Subcutaneous adipose tissue (tissue), 4 donors: ENCODE data around the gene NUDT19. TPM values are rescaled to one million over a fixed set of nuclear protein-coding genes. Genes with fewer than 3 reads are reported as not detected.

Experiments used
- total RNA-seq, 4 donors: library from RNA; depleted of rRNA; stranded (reverse); fragments of >200 nt; gene quantifications; one replicate each; pipeline ENCODE4 v1.1.0, GENCODE V29; 2016
- TF ChIP-seq, protein P1 (sequence below): fragments of 450-650 bp; IDR thresholded peaks from one replicate; pipeline ENCODE4 v1.5.1; 2016; ENCODE audit warnings: low read depth, mild to moderate bottlenecking, control low read depth, antibody characterized with exemption, moderate library complexity

Gene NUDT19
- total RNA-seq, 4 donors from 2014 or later: 4.4 to 10.4 (median 9.4) TPM

DNA sequence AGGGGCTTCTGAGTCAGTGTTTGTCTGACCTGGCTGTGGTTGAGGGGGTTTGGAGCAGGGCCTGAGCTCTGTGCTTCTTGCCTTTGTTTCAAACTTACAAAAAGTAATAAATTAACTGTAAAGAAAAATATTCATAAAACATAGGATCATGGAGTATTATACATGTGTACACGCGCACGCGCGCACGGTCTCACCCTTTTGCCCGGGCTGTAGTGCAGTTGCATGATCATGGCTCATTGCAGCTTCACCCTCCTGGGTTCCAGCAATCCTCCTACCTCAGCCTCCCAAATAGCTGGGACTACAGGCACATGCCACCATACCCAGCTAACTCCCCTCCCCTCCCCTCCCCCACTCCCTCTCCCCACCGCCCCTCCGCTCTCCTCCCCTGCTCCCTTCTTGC lies 51.4 kb downstream of the NUDT19 start:
- TF ChIP-seq, protein P1, sequence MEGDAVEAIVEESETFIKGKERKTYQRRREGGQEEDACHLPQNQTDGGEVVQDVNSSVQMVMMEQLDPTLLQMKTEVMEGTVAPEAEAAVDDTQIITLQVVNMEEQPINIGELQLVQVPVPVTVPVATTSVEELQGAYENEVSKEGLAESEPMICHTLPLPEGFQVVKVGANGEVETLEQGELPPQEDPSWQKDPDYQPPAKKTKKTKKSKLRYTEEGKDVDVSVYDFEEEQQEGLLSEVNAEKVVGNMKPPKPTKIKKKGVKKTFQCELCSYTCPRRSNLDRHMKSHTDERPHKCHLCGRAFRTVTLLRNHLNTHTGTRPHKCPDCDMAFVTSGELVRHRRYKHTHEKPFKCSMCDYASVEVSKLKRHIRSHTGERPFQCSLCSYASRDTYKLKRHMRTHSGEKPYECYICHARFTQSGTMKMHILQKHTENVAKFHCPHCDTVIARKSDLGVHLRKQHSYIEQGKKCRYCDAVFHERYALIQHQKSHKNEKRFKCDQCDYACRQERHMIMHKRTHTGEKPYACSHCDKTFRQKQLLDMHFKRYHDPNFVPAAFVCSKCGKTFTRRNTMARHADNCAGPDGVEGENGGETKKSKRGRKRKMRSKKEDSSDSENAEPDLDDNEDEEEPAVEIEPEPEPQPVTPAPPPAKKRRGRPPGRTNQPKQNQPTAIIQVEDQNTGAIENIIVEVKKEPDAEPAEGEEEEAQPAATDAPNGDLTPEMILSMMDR: no peak

DNA sequence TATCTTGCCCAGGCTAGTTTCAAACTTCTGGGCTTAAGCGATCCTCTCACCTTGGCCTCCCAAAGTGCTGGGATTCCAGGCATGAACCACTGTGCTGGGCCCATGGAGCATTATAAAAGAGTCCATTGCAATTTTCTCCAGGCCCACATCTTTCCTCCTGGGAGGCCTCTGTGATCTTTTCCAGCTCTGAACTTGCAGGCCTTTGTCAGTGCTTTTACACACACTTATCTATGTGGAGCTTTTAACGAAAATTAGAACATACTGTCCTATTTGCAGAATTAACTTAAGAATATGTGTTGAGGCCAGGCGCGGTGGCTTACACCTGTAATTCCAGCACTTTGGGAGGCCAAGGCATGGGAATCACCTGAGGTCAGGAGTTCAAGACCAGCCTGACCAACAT lies 51.8 kb downstream of the NUDT19 start:
- TF ChIP-seq, protein P1: no peak

DNA sequence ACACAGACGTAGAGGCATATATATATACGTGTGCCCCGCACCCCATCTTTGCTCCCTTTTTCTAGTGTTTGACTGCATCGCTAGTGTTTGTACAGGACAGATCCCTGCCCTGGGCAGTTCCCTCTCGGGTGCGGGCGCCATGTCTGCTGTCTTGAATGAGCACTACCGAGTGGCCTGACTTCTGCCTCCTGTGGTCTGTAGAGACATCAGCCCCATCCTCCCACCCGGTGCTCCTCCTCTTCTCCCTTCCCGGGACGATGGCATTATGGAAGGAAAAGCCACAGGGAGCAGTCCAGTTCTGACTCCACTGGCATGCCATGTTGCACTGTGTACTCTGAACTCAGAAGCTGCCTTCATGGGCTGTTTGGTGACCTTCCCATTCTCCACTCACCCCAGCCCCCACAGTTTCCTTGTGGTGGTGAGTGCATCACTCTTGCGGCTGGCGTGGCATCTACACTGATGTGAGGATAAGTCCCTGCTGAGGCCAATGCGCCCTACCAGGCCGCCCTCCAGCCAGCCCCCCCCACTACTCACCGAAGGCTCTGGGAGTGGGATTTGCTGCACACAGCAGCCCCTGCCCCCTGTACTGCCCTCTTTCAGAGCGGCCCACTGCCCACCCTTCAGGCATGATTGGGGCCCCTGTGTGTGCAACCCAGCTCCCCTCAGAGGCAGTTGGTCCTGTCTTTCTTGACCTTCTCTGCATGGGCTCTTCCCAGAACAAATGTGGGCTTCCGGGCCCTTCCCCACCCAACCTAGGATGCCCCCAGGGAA lies 53.1 kb downstream of the NUDT19 start:
- TF ChIP-seq, protein P1: no peak

DNA sequence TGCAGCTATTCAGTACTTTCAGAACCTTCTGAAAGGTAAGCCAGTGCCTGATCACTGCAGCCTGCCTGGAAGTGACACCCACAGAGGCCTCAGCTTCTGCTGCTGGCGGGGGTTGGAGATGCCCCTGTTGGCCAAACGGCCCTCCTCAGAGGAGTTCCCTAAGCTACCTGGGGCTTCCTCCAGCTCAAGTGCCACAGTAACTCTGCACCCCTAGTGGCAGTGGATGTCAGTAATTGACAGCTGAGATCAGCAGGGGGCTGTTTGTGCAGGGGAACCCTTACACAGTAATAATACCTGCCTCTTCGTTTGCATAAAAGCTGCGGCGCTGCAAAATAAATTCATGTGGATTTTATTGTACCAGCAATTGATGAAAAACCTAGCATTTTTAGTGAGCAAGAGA lies 56.9 kb downstream of the NUDT19 start:
- TF ChIP-seq, protein P1: no peak

- TF ChIP-seq, protein P1: no peak
Measured at GRCh38 chr19:32748948-32749347, 57.3 kb downstream of the NUDT19 start.

DNA sequence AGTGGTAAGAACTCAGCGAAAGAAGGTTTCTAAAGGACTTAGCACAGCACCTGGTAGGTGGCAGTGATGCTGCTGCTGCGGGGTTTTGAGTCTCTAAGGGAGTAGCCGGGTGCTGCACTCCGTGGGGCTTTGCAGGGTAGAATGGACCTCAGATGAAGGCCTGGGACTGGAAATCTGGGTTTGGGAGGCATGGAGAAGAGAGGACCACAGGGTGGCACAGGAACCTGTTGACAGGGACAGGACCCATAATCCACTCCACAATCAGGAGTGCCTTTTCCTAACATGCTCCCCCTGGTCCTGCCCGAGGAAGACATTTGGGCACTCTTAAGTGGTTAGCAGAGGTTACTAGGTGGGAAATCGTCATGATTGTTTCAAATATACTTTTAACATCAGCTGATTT lies 57.7 kb downstream of the NUDT19 start:
- TF ChIP-seq, protein P1: no peak

DNA sequence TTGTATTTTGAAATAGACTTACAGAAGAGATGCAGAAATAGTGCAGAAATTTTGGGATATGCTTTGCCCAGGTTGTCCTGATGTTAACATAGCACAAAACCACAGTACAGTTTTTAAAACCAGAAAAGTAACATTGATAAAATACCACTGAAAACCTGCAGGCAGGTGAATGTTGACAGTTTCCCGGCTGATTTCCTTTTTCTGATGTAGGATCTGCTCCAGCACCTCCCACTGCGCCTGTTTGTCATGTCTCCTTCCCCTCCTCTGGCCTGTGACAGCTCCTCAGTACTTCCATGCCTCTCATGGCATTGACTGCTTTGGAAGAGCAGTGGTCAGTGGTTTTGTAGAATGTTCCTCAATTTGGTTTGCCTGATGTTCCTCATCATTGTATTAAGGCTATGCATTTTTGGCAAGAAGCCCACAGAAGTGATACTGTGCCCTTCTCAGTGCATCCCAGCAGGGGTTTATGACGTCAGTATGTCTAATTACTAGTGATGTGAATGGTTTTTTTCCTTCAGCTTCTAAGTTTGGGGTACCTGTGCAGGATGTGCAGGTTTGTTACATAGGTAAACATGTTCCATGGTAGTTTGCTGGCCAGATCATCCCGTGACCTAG lies 58.9 kb downstream of the NUDT19 start:
- TF ChIP-seq, protein P1: no peak
